Brain microvascular endothelial cell (primary cell): ENCODE measurements around the gene SFTPA2.

Source experiments
- DNase-seq: peaks from one replicate; pipeline ENCODE4 v3.0.0-alpha.2; 2020
- H3K27ac ChIP-seq: fragments of 250-450 bp; sonication (Bioruptor Pico); 2 replicates; pipeline ENCODE4 v1.5.1; 2020; ENCODE audit warnings: mild to moderate bottlenecking, moderate library complexity
- H3K27me3 ChIP-seq: fragments of 250-450 bp; sonication (Bioruptor Pico); replicated peaks from 2 replicates; pipeline ENCODE4 v1.5.1; 2020; ENCODE audit warnings: mild to moderate bottlenecking
- H3K36me3 ChIP-seq: fragments of 250-450 bp; sonication (Bioruptor Pico); replicated peaks from 2 replicates; pipeline ENCODE4 v1.5.1; 2020; ENCODE audit warnings: mild to moderate bottlenecking
- H3K4me3 ChIP-seq: 2 replicates; pipeline ENCODE4 v1.5.1; 2011; ENCODE audit warnings: low read depth, mild to moderate bottlenecking, control low read depth, low read length, moderate library complexity
- in situ Hi-C: cut with HindIII; loops from 2 replicates; pipeline ENCODE4 v1.10.0; 2017; ENCODE audit warnings: low sequenced_read_pairs, low pct_ligation_motif_present
- TF ChIP-seq, protein P1 (sequence below): IDR thresholded peaks from 2 replicates; pipeline ENCODE4 v1.5.1; 2011; ENCODE audit warnings: low read depth, mild to moderate bottlenecking, moderate library complexity, low read length, control low read depth, inconsistent platforms; ENCODE audit errors: missing control alignments

Gene SFTPA2

DNA sequence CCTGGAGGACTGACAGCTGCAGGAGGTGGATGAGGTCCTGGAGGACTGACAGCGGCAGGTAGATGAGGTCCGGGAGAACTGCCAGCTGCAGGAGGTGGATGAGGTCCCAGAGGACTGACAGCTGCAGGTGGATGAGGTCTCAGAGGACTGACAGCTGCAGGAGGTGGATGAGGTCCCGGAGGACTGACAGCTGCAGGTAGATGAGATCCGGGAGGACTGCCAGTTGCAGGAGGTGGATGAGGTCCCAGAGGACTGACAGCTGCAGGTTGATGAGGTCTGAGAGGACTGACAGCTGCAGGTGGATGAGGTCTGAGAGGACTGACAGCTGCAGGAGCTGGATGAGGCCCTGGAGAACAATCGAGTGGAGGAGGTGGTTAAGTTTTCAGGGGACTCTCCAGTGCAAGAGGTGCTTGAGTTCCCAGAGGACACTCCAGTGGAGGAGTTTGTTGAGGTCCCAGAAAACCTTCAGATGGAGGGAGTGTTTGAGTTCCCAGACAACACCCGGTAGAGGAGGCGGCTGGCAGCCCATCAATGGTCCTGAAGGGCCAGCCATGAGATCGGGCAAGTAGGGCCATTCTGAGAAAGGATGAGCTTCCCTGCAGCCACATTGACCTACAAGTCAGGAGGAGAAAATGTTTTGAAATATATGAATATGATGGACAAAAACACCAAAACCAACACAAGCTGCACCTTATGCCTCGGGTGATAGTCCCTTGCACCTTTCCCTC, 52.6 kb downstream of the SFTPA2 start:
- Histone ChIP-seq H3K27ac (no peak overlapping the region), H3K4me3 (no peak overlapping the region), H3K36me3 (no peaks in the 10 kb centered on the region), H3K27me3 (no peaks in the 10 kb centered on the region)
- no peak for DNase-seq
- TF ChIP-seq, protein P1, sequence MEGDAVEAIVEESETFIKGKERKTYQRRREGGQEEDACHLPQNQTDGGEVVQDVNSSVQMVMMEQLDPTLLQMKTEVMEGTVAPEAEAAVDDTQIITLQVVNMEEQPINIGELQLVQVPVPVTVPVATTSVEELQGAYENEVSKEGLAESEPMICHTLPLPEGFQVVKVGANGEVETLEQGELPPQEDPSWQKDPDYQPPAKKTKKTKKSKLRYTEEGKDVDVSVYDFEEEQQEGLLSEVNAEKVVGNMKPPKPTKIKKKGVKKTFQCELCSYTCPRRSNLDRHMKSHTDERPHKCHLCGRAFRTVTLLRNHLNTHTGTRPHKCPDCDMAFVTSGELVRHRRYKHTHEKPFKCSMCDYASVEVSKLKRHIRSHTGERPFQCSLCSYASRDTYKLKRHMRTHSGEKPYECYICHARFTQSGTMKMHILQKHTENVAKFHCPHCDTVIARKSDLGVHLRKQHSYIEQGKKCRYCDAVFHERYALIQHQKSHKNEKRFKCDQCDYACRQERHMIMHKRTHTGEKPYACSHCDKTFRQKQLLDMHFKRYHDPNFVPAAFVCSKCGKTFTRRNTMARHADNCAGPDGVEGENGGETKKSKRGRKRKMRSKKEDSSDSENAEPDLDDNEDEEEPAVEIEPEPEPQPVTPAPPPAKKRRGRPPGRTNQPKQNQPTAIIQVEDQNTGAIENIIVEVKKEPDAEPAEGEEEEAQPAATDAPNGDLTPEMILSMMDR = no peak
- in situ Hi-C loops = no loop called here
